GM19238 (cell line): ENCODE measurements around the gene FMNL1.

Source experiments
- DNase-seq: peaks from one replicate; pipeline ENCODE4 v3.0.0; 2011; ENCODE audit warnings: low spot score; ENCODE audit not compliant: insufficient read length

The FMNL1 gene

DNA sequence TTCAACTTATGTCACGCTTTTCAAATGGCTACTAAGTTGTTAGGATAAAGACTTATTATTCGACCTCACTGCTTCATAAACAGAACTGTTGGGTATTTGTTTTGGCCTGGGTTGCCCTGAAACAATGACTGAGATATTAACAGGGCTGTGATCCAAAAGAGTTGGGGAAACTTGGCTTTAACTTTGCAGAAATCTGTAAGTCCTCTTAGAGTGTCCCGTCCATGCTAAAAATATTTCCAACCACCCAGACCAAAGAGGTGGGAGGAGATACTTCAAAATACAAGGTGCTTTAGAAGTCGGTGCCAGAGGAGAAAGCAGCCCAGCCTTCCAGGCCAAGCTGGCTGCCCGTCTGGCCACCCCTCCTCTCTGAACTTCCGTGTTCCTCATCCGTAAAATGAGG is 56.3 kb downstream of the FMNL1 start:
- no peak for DNase-seq

DNA sequence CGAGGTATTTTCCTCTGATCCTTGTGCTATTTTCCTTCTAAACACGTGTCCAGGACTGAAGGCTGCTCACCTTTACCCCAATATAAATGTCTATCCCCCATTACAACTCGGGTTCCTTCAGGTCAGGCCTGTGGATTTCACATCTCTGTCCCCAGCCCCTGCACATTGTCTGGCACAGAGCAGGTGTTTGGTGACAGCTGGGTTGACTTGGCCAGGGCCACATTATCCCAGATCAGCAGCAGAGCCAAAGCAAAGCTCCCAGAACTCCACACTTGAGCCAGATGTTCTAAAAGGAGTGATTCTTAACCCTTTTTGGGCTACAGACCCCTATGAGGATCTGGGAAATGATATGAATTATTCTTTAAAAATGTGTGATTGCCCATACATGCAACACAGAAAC is 58.2 kb downstream of the FMNL1 start:
- no peak for DNase-seq

- no peak for DNase-seq
Measured at GRCh38 chr17:45282683-45283644, 61.3 kb downstream of the FMNL1 start.

DNA sequence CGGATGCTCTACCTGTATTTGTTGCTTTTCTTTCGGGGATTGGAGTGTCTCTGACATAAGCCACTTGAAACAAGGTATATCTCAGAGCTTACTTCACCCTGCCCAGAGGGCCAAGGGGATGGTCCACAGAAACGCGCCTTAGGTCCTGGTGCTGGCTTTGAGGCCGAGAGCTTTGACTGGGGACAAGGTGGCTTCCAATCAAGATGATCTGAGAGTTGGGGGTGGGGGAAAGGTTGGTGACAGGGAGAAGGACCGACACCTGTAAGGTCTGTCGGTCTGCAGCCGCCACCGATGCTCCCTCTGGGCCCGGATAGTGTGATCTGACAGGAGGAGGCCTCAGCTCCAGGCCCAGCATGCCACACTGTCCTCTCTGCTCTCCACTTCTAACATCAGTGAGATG is 62.0 kb downstream of the FMNL1 start:
- no peak for DNase-seq

- DNase-seq = no peak
Measured at GRCh38 chr17:45284176-45285140, 62.8 kb downstream of the FMNL1 start.

GRCh38 chr17:45286286-45286685 is 64.6 kb downstream of the FMNL1 start:
- no peak for DNase-seq

DNA sequence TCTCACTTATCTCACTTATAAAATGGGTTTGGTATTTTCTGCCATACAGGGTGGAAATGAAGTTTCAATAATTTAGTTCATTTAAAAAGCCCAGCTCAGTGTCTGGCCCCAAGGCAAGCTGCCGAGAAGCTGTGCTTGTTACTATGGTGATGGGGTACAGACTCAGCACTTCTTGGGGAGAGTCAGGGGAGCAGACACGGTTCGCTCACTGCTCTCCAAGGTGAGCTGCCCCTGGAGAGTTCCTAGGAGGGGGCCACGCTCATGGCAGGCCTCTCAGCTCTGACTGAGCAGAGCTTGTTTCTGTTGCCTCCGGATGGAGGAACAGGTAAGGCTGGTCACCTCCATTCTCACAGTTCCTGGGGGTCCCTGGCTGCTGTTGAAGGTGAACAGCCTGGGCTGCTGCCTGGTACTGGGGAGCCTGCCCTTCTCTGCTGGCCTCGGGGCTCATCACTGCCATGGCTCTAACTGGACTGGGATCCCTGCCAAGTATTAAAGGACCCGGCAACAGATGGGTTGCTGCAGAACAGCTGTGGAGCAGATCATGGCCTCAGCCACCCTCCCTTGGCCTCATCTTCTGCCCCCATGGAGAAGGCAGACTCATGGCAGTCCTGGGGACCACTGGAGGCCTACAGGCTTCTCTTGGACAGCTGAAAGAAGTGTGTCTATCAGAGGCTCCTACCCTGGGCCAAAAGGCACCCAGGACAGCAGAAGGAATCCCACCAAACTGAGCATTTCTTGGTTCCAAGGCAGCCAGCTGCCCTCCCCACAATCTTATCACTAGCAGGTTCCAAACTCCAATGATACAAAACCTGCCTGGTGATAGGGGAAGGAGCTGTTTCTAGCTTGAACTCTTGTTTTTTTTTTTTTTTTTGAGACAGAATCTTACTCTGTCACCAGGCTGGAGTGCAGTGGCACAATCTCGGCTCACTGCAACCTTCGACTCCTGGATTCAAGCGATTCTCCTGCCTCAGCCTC is 66.1 kb downstream of the FMNL1 start:
- no peak for DNase-seq

DNA sequence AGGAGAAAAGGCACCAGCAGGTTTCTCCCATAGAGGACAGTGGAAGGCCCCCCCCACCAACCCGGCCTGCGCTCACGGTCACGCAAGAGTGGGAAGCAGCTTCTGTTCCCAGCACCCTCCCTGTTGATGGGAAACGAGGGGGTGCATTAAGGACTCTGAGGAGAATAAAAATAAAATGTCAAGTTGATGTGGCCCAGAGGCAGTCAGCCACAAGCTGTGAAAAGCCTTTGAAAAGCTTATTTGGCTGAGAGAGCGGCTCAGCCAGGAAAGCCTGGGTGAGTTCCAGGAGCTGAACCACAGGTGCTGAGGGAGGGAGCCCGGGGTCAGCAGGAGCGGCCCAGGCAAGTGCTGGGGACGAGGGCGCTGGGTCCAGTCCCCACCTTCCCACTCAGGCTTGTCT is 67.1 kb downstream of the FMNL1 start:
- DNase-seq = no peak

DNA sequence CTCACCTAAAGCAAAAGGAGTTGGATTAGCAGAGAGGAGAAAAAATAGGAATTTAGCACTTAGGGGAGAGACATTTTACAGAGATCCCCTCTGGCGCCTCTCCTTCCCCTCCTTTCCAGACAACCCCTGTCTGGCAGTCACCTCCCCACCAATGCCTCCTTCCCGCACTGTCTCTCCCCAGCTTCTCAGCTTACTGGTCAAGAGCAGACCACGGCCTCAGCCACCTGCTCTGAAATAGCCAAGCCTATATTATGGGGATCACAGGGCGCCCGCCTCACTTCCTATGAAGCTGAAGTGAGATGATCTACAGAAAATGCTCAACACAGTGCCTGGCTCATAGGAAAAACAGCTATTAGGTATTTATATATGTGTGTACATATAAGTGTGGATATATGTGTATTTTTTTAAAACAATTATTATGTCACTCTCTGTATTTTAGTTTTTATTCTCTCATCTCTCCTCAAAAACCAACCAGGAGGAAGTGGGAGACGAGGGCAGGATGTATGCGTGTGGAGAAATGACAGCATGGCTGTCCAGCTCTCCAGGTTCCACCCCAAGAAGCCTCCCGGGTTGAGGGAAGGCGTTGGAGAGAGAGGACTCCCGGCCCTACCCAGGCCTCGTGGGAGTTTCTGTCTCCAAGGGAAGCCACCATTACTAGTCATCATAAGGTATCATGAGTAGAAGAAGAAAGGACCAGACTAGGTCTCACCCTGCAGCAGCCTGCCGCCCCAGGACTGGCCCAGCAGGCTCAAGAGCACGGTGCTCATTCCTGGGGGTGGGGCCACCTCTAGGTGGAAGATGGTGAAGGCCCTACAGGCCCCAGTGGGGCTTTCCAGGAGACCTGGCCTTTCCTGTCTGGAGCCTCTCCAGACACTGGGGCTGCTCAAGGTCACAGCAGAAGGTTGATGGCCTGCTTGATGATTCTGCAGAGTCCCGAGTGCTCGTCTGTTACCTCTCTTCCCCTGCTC is 67.9 kb downstream of the FMNL1 start:
- DNase-seq = no peak

GRCh38 chr17:45290269-45290765 is 68.6 kb downstream of the FMNL1 start:
- DNase-seq = no peak

DNA sequence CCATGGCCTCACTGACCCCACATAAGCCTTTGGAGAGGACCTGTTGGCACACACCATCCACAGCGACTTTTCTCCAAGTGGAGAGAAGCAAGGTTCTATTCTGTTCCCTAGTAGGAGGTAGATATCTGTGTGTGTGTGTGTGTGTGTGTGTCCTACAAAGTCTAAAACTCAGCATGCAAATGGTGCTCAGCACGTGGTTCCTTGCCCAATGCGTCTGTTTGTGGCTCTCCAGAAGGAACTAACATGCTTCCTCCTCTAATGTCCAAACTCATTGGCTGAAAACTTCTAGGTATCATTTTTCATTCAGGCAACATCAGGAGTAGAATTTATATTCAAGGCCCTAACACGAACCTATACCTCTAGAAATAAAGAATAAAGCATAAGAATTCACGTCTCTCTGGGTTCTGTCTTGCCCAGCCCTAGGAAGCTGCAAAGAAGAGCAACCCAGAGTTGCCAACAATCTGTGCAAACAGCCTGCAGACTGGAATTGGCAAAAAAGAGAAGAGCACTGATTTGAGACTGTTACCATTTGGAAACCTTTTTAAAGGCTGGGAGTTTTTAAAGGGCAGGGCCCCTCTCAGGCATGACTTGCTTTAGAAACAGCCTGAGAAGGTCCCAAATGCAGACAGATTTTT is 69.6 kb downstream of the FMNL1 start:
- no peak for DNase-seq

DNA sequence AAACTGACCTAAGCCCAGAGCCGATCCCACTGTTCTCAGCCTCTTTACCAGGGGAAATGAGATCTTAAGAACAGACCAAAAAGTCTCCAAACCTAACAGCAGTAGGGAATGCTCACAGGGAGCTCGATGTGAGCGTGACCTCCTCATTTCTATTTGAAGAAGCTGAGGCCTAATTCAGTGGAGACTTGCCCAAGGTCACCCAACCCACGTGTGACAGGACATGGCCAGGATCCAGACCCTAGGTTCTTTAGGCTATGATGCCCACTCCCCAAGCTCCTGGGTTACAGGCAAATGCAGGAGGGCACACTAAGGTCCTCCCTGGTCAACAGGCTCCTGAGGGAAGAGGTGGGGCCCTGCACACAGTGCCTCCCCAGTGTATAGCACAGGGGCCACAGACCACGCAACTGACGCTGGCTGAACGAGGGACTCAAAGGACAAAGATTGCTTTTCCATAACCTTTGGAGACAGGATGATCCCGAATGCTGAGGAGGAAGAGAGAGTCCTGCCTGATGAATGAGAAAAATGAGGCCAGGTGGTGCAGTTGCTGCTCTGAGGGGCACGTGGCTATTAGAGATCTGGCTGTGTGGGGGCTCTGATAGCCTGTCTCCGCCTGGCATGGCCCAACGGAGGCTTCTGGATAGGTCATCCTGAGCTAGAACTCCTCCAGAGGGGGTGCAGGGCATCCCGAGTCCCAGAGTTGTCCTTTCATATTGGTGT is 71.2 kb downstream of the FMNL1 start:
- no peak for DNase-seq

DNA sequence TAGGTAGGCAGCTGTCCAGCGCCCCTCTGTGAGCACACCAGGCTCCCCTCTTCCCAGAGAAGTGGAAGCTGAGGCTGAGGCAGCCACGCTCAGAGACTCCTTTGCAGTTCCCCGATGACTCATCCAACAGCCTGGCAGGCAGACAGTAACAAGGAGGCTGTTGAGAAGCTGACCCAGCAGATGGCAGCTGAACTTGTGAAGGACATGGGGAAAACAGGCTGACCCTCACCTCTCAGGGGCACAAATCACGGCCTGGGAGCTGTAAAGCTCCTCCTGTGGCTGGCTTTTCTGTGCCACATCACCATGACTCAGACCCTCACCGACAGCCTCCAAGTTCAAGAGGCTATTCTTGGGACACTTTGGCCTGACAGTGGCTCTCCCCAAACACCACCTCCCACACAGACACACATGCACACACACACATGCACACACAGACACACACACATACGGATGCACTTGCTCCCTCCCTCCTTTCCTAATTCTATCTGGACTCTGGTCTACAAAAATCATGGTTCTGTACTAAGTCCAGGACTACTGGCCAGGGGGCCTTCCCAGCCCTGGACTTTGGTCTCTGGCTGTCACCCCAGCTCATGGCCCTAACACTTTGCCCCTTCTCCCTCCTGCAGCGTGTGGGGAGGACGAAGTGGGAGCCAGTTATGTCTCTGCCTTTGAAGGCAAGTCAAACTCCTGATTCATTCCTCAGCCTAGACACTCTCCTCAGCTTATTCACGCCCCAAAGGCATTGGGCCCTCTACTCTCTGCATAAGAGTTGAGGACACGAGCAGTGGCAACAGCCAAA is 71.9 kb downstream of the FMNL1 start:
- DNase-seq = no peak

DNA sequence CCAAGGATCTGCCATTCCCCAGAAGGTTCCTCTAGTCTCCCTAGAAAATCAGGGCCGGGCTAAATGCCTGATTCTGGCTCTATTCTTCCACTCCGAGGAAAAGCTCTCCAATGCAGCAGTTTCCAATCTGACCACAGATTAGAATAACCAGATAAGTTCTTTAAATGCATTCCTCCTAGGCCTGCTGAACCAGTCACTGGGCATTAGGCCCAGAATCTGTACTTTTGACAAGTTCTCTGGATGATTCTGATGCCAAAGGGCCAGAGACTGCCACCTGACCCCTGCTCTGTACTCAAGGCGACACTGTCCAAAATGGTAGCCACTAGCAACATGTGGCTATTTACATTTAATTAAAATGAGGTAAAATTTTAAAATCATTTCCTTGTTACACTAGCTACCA is 72.8 kb downstream of the FMNL1 start:
- DNase-seq = no peak

GRCh38 chr17:45296003-45296832 is 74.5 kb downstream of the FMNL1 start:
- no peak for DNase-seq

DNA sequence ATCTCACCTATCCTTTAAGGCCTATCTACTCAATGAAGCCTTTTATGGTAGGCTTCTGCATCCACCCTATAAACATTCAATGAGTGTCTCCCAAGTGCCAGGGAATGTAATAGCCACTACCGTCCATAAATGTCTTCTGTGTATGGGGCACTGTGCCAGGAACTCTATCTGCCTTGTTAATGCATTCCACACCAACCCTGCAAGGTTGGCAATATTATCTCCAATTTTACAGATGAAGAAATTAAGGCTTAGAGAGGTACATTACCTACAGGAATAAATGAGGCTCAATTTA is 75.1 kb downstream of the FMNL1 start:
- no peak for DNase-seq
